ENCODE measurements around the gene ZNF521. TPM values are rescaled to one million over a fixed set of nuclear protein-coding genes. Genes with fewer than 3 reads are reported as not detected.

ZNF521 gene
- total RNA-seq, 1 experiment from 2014 or later = 5.1 TPM

DNA sequence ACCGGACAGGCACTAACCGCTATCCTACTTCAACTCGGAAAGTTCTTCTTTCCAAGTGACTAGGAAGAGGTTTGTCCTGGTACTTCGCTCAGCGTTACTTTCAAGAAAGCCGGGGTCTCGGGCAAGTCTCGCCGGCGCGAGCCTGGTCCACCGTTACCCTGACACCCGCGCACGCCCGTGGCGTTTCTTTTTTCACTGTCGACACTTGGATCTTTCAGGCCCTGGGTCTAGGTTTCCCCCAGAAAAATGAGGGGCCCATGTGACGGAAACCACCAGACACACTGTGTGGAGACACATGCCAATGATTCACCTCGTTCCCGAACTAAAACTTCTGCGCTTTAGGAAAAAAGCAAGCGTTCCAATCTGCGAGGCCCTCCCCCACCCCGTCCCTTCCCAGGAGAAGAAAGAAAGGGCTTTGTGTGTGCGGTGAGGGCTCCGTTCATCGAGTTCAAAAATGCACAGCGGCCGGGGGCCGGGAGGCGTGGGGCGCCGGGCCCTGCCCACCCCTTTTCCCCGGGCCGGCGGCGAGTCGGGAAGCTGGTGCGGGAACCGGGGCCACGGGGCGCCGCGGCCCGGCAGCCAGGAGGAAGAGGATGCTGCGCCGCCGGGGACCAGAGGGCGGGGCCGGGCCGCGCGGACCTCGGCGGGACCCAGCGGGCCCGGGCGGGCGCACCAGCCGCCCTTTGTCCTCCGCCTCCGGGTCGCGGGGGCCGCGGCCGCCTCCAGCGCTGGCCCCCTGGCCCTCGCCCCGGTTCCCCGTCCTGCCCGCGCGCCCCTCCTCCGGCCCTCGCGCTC is 2.6 kb downstream of the ZNF521 start:
- Histone ChIP-seq H3K27me3 (ENCODE audit: control insufficient read depth, insufficient read depth, low read length) (peaks cover 64% of the 10 kb centered on the region), H3K36me3 (replicated peaks; ENCODE audit: control insufficient read depth, insufficient read depth, low read length) (no peaks in the 10 kb centered on the region), H3K4me3 (ENCODE audit: insufficient read depth, low read depth, low read length) (peak overlapping the region; percentile 66)
- peak; percentile 88 for DNase-seq

DNA sequence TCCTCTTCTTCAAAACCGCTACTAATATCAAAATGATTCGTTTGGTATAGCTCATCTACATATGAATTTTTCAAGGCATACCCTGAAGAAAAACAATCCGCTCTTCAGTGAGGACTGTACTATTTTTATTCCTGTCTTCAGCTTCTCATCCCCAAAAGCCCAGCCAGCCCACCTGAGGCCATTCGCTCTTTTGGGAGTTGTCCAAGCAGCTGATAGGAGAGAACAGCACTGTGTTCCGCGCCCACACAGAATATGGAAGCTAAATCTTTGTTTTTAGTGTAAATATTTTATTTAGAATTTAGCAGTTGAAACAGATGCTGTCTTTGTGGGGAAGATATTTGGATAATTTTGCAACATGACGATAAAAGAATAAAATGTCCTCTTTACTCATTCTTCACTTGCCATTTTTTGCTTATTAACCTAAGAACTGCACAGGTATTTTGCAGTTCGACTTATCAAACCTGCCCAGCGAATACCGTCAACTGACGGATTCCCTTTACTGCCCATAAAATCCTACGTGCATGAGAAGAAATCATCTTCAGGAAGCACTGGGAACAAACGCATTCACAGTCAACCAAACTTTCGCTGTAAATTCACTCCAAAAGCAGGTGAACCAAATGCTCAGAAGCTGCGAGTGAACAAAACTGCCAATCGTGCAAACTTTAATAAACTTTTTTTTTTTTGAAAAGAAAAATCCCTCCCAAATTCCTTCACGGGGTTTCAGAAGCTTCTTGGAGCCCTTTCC is 3.4 kb downstream of the ZNF521 start:
- Histone ChIP-seq H3K27me3 (ENCODE audit: control insufficient read depth, insufficient read depth, low read length) (peaks cover 57% of the 10 kb centered on the region), H3K4me3 (ENCODE audit: insufficient read depth, low read depth, low read length) (peak overlapping the region; percentile 66), H3K36me3 (replicated peaks; ENCODE audit: control insufficient read depth, insufficient read depth, low read length) (no peaks in the 10 kb centered on the region)
- DNase-seq = peak; percentile 16

DNA sequence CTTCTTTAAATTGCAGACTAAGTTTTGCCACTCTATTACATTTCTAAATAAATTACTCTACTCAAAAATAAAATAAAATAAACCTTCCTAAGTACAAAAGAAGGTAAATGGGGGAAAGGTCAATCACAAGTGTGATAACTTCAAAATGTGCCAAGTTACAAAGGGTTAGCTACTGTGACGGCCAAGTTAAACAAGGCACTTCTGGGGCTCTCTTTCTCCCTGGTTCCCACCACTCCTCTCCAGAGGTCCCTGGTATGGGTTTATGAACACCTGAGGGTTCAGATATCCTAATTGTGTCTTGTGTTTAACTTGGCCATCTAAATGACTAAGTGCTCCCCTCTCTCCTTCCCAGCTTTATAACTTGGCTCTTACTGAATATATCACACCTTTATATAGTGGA is 5.4 kb downstream of the ZNF521 start:
- Histone ChIP-seq H3K27me3 (ENCODE audit: control insufficient read depth, insufficient read depth, low read length) (peaks cover 46% of the 10 kb centered on the region), H3K36me3 (replicated peaks; ENCODE audit: control insufficient read depth, insufficient read depth, low read length) (no peaks in the 10 kb centered on the region), H3K4me3 (ENCODE audit: insufficient read depth, low read depth, low read length) (no peak overlapping the region)
- peak; percentile 15 for DNase-seq

DNA sequence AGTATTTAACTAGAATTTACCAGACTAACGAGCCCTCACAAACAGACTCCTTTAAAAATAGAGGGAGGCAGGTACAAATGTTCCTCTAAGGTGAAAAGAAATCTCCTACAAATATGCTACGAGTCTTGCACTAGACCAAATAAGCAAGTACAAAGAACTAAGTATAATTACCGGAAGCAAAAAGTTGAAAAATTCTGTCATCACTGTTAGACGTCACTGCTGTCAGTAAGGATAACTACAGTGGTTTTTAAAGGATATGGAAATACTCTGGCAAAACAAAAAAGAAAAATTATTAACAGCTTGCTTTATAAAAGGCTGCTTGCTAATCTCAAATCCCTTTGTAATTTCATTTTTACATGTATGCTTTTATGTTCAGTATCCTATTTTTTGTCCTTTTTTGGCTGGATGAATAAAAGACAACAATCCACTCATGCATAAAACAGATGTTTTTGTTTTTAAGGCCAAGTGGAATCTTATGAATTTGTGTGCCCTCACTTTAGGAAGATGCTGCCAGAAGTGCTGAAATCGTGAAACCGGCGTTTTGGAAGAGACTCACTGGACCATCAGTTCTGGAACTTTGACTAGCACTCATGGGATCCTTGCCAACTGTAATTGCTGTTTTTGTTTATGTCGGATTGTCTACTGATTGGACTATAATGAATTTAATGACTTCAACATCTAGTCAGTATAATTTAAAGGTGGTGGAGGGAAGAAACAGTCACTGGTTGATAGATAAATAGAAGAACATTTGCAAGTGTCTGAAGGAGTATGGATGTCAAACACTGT is 6.7 kb downstream of the ZNF521 start:
- Histone ChIP-seq H3K27me3 (ENCODE audit: control insufficient read depth, insufficient read depth, low read length) (peaks cover 40% of the 10 kb centered on the region), H3K36me3 (replicated peaks; ENCODE audit: control insufficient read depth, insufficient read depth, low read length) (no peaks in the 10 kb centered on the region), H3K4me3 (ENCODE audit: insufficient read depth, low read depth, low read length) (no peak overlapping the region)
- no peak for DNase-seq

DNA sequence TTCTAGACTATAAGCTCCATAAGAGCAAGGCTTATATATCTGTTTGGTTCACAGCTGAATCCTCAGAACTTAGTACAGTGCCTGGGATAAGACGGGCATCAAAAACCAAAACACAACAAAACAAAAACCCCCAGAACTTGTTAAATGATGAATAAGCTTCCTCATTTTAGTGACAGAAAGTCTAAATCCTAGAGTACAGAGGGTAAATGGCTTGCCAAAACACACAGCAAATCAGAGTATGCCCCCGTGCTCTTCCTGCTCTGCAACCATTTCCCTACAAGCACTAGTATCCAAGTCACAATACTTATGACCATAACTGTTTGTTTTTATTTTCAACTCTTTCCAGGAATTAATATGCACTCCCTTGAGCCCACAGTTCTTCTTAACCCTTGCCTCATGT is 10.1 kb downstream of the ZNF521 start:
- Histone ChIP-seq H3K27me3 (ENCODE audit: control insufficient read depth, insufficient read depth, low read length) (peaks cover 10% of the 10 kb centered on the region), H3K36me3 (replicated peaks; ENCODE audit: control insufficient read depth, insufficient read depth, low read length) (no peaks in the 10 kb centered on the region)

DNA sequence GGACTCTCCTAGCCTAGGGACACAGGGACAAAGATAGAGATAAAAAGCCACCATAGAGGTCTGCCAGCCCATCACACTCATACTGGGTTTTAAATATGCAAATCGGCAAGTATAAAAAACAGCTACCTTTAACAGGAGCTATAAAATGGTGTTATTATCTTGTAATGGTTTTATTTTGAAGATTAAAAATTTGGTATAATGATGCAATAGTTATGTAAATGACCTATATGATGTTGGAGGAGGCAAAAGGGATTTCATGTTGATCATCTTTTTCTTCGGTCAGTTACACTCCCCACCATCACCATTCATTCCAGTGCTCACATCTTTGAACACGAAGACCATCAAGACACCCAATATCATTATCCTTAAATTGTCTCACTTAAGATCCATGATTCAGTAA is 11.2 kb downstream of the ZNF521 start:
- no peak for DNase-seq
- H3K4me3 ChIP-seq (ENCODE audit: insufficient read depth, low read depth, low read length) = no peak overlapping the region
- no peaks in the 10 kb centered on the region for H3K36me3 ChIP-seq (replicated peaks; ENCODE audit: control insufficient read depth, insufficient read depth, low read length)
- H3K27me3 ChIP-seq (ENCODE audit: control insufficient read depth, insufficient read depth, low read length) = no peaks in the 10 kb centered on the region; the same call in none of the 2 replicates

More for the DNA sequence above, 10.1 kb downstream of the ZNF521 start:
- no peak overlapping the region for H3K4me3 ChIP-seq (ENCODE audit: insufficient read depth, low read depth, low read length)
- DNase-seq = no peak

DNA sequence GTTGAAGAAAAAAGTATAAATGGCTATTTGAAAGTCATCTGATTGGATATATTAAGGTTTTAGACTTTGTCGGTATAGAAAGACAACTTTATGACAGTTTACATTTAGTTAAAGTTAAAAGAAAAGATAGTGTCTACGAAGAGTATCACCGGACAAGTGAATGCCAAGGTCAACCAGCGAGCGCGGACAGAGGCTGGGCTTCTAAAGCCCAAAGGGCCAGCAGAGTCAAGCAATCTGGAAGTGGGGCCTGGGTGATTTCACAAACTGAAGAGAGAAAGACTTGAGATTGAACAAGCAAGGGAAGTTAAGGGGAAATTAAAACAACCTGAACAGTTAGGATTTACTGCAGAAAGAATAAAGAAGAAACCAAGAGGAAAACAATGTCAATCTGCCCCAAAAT is 16.3 kb downstream of the ZNF521 start:
- Histone ChIP-seq H3K27me3 (ENCODE audit: control insufficient read depth, insufficient read depth, low read length) (no peaks in the 10 kb centered on the region), H3K4me3 (ENCODE audit: insufficient read depth, low read depth, low read length) (no peak overlapping the region), H3K36me3 (replicated peaks; ENCODE audit: control insufficient read depth, insufficient read depth, low read length) (no peaks in the 10 kb centered on the region)
- no peak for DNase-seq

DNA sequence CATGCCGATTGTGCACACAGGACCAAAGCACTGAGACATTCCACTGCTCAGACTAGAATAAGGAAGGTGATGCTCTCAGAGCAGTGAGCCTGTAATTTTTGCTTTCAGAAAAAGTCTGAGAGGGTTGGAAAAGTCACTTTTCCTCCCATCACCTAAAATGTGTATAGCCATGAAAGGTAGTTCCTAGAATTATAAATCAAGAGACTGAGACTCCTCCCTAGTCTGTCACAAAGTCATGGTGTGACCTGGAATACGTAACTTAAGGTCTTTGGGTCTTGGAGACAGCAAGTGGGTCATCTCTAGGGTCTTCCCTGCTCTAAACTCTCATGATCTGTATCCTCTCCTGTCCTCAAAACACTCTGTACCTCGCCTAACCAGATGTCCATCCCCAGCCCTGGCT is 16.9 kb downstream of the ZNF521 start:
- no peak for DNase-seq
- Histone ChIP-seq H3K4me3 (ENCODE audit: insufficient read depth, low read depth, low read length) (no peak overlapping the region), H3K36me3 (replicated peaks; ENCODE audit: control insufficient read depth, insufficient read depth, low read length) (no peaks in the 10 kb centered on the region), H3K27me3 (ENCODE audit: control insufficient read depth, insufficient read depth, low read length) (no peaks in the 10 kb centered on the region)

DNA sequence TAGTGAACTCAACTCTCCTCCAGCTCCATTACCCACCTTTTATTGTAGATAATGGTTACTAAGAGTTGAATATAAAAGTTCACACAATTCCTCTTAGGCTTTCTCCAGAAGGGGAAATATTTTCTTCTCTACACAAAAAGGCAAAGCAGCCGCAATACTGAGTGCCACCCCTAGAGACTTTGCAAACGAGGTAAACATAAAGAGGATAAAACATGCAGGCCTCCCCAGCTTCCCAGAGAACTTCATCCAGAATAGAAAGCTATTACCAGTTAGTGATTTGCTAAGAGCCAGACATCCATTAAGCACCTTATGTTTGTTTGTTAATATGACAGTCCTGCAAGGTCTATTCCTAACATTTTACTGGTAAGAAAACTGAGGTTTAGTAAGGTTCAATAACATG is 17.4 kb downstream of the ZNF521 start:
- no peak overlapping the region for H3K4me3 ChIP-seq (ENCODE audit: insufficient read depth, low read depth, low read length)
- no peaks in the 10 kb centered on the region for H3K36me3 ChIP-seq (replicated peaks; ENCODE audit: control insufficient read depth, insufficient read depth, low read length)
- H3K27me3 ChIP-seq (ENCODE audit: control insufficient read depth, insufficient read depth, low read length) = no peaks in the 10 kb centered on the region
- peak; percentile 21 for DNase-seq

DNA sequence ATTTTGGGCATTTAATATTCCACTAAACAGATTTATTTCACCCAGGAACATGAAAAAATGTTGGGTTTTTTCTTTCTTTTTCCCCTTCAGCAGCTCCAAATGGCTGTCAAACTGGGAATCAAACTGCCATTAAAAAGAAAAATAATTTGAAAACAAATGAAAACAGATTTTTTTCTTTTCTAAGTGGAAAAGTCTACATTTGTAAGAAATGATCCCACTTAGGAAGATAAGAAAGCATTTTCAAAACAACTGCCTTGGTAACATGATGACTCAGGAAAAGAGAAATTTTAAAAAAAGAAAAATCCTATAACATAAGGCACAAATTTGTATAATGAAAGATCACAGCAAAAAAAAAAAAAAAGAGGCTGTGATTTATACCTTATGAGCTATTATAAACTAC is 20.0 kb downstream of the ZNF521 start:
- Histone ChIP-seq H3K27me3 (ENCODE audit: control insufficient read depth, insufficient read depth, low read length) (no peaks in the 10 kb centered on the region), H3K36me3 (replicated peaks; ENCODE audit: control insufficient read depth, insufficient read depth, low read length) (no peaks in the 10 kb centered on the region), H3K4me3 (ENCODE audit: insufficient read depth, low read depth, low read length) (no peak overlapping the region)
- DNase-seq = no peak

DNA sequence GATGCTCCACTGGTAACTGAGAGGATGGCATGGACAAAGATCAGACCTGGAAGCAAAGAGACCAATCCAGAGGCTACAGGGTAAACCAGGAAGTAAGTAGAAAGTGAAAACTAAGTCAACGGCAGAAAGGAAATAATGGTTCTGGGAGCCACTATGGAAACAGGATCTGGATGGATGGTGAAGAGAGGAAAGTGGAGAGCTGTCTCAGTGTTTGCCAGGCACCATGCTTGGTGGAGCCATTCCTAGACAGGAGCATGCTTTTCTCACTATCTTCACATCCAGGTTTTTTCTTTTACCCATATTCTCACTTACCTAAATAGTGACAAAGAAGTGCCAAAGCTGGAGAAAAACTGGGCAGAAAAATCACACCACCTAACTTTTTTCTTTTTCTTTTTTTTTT is 22.2 kb downstream of the ZNF521 start:
- no peak for DNase-seq
- Histone ChIP-seq H3K36me3 (replicated peaks; ENCODE audit: control insufficient read depth, insufficient read depth, low read length) (no peaks in the 10 kb centered on the region), H3K27me3 (ENCODE audit: control insufficient read depth, insufficient read depth, low read length) (no peaks in the 10 kb centered on the region), H3K4me3 (ENCODE audit: insufficient read depth, low read depth, low read length) (no peak overlapping the region)

DNA sequence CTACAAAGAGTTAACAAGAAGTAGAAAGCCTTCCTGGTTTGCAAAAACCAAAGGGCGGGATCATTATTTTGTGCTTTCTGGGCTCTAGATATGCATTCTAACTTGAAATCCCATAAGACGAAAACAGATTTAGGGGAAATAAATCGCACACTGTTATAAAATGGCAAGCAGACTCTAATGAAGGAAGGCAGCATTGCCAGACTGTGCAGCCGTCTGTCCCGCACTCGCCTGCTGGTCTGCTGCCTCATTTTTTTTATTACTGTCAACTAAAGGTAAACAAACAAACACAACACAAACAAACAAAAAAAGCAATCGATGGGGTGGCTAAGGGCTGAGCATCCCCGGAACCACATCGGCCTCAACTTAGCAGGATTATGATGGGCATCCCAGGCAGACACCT is 24.4 kb downstream of the ZNF521 start:
- H3K4me3 ChIP-seq (ENCODE audit: insufficient read depth, low read depth, low read length) = no peak overlapping the region
- no peak for DNase-seq
- no peaks in the 10 kb centered on the region for H3K36me3 ChIP-seq (replicated peaks; ENCODE audit: control insufficient read depth, insufficient read depth, low read length)
- H3K27me3 ChIP-seq (ENCODE audit: control insufficient read depth, insufficient read depth, low read length) = no peaks in the 10 kb centered on the region

DNA sequence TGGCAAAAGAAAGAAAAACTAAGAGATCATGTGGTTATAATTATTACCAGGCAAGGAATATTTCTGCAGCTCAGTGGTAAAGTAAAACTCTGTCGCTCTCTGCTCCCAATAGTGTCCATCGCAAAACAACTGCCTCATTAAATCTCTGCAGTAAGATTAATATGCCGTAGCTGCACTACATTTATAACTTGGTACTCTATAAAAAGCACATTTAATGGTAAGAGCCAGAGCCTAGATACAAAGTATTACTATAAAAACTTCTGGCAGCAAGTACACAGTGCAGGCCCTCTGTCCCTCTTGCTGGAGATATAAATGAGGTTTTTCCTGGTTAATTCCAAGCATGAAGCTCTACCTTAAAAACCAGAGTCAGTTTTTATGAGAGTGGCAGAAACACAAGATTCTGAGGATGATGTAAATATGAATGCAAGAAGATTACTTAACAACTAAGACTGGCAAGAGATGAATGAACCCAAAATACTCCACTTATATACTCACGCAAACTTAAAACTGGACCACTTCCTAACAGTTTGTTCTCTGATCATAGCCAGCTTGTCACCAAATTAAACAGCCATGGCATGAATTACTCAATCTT is 25.5 kb downstream of the ZNF521 start:
- H3K27me3 ChIP-seq (ENCODE audit: control insufficient read depth, insufficient read depth, low read length) = no peaks in the 10 kb centered on the region
- no peak overlapping the region for H3K4me3 ChIP-seq (ENCODE audit: insufficient read depth, low read depth, low read length)
- DNase-seq = no peak

DNA sequence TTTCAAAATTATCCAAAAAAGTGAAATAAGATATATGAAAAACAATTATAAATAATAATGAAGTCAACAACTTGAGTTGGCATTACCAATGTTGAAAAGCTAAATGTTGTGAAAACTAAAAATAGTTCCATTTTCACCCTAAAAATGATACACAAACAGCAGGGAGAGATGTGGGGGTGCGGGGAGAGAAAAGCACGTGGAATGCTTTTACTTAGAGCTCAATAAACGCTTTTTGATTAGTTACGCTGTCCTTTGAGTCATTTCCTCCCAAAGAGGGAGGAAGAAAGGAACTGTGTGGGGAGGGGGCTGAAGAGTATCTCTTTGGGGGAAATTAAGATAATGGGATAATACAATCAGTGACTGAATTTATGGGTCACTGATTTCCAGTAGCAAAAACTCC is 29.2 kb downstream of the ZNF521 start:
- Histone ChIP-seq H3K4me3 (ENCODE audit: insufficient read depth, low read depth, low read length) (no peak overlapping the region), H3K27me3 (ENCODE audit: control insufficient read depth, insufficient read depth, low read length) (no peaks in the 10 kb centered on the region), H3K36me3 (replicated peaks; ENCODE audit: control insufficient read depth, insufficient read depth, low read length) (no peaks in the 10 kb centered on the region)
- no peak for DNase-seq

More for the DNA sequence above, 25.5 kb downstream of the ZNF521 start:
- no peaks in the 10 kb centered on the region for H3K36me3 ChIP-seq (replicated peaks; ENCODE audit: control insufficient read depth, insufficient read depth, low read length)

All from H7 (cell line).